Activated T-cell treated with anti-CD3 and anti-CD28 coated beads, Interleukin-2, amount 50 U/mL, for 1 hour (primary cell): ENCODE results near the gene FMC1.
"Not testable (repeated sequence)": the region's sequence is repeated elsewhere in the genome, so short reads cannot be mapped to it uniquely, and the experiment has no call there.

ENCODE experiments used
- DNase-seq: peaks from one replicate; pipeline ENCODE4 v3.0.0-alpha.2; 2020

FMC1 gene

GRCh38 chr7:139340808-139341057, 404 bp upstream of the FMC1 start:
- DNase-seq, result no peak

- DNase-seq, result no peak
These were observed 664 bp downstream of the FMC1 start for GRCh38 chr7:139341776-139342226.

GRCh38 chr7:139345042-139345441, 3.9 kb downstream of the FMC1 start:
- no peak for DNase-seq

GRCh38 chr7:139351027-139351426, 9.9 kb downstream of the FMC1 start:
- no peak for DNase-seq

- no peak for DNase-seq
These were observed 13.6 kb downstream of the FMC1 start for GRCh38 chr7:139354729-139355128.

- no peak for DNase-seq
These were observed 14.2 kb downstream of the FMC1 start for GRCh38 chr7:139355320-139355719.

GRCh38 chr7:139357729-139358506, 16.8 kb downstream of the FMC1 start:
- DNase-seq, result not testable (repeated sequence)

- DNase-seq, result peak; percentile 54
These were observed 17.6 kb downstream of the FMC1 start for GRCh38 chr7:139358541-139359365.

- DNase-seq, result peak; percentile 100
These were observed 18.5 kb downstream of the FMC1 start, which contains the start of gene LUC7L2 for GRCh38 chr7:139359366-139360209. Gene LUC7L2, plus strand, starts transcription at chr7:139359894. Its CDS starts 368 bp downstream, at chr7:139360262.

- DNase-seq, result peak; percentile 98
These were observed 19.2 kb downstream of the FMC1 start for GRCh38 chr7:139360210-139360947.

- no peak for DNase-seq
These were observed 19.8 kb downstream of the FMC1 start for GRCh38 chr7:139360948-139361307.

- no peak for DNase-seq
These were observed 20.4 kb downstream of the FMC1 start for GRCh38 chr7:139361523-139361922.

GRCh38 chr7:139362302-139362701, 21.2 kb downstream of the FMC1 start:
- DNase-seq, result no peak

GRCh38 chr7:139362981-139363380, 21.8 kb downstream of the FMC1 start:
- DNase-seq, result no peak

- DNase-seq, result no peak
These were observed 24.2 kb downstream of the FMC1 start for GRCh38 chr7:139365336-139365735.

GRCh38 chr7:139366400-139366799, 25.3 kb downstream of the FMC1 start:
- DNase-seq, result no peak

GRCh38 chr7:139367438-139368155, 26.5 kb downstream of the FMC1 start:
- DNase-seq, result no peak

- no peak for DNase-seq
These were observed 29.3 kb downstream of the FMC1 start for GRCh38 chr7:139370301-139370942.

GRCh38 chr7:139370943-139371313, 29.8 kb downstream of the FMC1 start:
- DNase-seq, result no peak

- no peak for DNase-seq
These were observed 33.1 kb downstream of the FMC1 start for GRCh38 chr7:139374246-139374645.

GRCh38 chr7:139382439-139382838, 41.3 kb downstream of the FMC1 start:
- DNase-seq, result no peak
